GM20000 (cell line): Measurements from ENCODE around the gene ZBTB42.

Source experiments
- DNase-seq: peaks from one replicate; pipeline ENCODE4 v3.0.0; 2012; ENCODE audit warnings: low spot score
- TF ChIP-seq, protein P1 (sequence below): IDR thresholded peaks from 2 replicates; pipeline ENCODE4 v1.5.1; 2012; ENCODE audit warnings: mild to moderate bottlenecking, control low read depth; ENCODE audit errors: extremely low read depth, missing control alignments

Gene ZBTB42

GRCh38 chr14:104776481-104776880 lies 24.4 kb upstream of the ZBTB42 start:
- TF ChIP-seq, protein P1, sequence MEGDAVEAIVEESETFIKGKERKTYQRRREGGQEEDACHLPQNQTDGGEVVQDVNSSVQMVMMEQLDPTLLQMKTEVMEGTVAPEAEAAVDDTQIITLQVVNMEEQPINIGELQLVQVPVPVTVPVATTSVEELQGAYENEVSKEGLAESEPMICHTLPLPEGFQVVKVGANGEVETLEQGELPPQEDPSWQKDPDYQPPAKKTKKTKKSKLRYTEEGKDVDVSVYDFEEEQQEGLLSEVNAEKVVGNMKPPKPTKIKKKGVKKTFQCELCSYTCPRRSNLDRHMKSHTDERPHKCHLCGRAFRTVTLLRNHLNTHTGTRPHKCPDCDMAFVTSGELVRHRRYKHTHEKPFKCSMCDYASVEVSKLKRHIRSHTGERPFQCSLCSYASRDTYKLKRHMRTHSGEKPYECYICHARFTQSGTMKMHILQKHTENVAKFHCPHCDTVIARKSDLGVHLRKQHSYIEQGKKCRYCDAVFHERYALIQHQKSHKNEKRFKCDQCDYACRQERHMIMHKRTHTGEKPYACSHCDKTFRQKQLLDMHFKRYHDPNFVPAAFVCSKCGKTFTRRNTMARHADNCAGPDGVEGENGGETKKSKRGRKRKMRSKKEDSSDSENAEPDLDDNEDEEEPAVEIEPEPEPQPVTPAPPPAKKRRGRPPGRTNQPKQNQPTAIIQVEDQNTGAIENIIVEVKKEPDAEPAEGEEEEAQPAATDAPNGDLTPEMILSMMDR, result no peak
- DNase-seq, result no peak

DNA sequence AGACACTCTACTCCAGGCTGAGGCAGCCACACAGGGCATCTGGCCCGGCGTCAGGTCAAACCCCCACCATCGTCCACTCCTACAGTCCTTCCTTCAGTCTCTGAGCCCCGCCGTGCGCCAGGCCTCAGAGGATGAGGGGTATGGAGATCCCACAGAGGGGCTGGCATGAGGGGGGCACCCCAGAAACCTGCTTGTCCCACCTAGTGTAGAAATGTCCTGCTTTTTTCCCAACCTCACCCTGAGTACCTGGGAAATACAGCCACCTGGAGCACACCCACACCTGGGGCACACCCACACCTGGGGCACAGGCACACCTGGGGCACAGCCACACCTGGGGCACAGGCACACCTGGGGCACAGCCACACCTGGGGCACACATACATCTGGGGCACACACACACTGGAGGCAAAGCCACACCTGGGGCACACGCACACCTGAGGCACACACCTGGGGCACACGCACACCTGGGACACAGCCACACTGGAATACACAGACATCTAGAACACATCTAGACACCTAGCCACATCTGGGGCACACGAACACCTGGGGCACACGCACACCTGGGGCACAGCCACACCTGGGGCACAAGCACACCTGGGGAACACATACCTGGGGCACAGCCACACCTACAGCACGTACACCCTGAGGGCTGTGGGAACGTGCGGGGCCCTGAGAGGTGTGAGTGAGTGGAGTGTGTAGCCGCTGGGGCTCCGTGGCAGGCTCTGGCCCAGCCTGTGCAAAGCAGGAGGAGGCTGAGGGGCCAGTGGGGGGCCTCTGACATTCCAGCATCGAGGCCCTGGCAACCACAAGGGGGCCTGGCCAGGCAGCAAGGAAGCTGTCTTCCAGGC lies 23.7 kb upstream of the ZBTB42 start:
- TF ChIP-seq, protein P1, result no peak
- DNase-seq, result no peak

DNA sequence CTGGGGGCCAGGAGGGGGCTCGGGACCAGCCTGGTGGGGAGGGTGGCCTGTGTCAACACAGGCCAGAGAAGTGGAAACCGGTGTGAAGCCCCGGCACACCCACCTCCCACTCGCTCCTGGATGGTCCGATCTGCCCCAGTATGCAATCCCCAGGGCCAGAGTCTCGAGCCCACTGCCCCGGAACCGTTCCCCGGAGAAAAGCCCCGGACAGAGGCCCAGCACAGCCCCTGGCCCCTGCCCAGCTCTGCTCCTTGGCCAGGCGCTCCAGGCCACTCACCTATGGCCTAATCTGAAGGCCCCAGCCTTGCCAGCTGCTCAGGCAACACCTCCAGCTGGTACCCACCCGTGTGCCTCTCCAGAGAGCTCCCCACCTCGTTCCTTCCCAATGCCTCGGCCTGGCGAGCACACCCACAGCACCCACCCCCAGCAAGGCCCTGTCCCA lies 23.1 kb upstream of the ZBTB42 start:
- TF ChIP-seq, protein P1, result no peak
- DNase-seq, result no peak

- no peak for DNase-seq
- TF ChIP-seq, protein P1, result no peak
These were observed 22.1 kb upstream of the ZBTB42 start for GRCh38 chr14:104778694-104779331.

DNA sequence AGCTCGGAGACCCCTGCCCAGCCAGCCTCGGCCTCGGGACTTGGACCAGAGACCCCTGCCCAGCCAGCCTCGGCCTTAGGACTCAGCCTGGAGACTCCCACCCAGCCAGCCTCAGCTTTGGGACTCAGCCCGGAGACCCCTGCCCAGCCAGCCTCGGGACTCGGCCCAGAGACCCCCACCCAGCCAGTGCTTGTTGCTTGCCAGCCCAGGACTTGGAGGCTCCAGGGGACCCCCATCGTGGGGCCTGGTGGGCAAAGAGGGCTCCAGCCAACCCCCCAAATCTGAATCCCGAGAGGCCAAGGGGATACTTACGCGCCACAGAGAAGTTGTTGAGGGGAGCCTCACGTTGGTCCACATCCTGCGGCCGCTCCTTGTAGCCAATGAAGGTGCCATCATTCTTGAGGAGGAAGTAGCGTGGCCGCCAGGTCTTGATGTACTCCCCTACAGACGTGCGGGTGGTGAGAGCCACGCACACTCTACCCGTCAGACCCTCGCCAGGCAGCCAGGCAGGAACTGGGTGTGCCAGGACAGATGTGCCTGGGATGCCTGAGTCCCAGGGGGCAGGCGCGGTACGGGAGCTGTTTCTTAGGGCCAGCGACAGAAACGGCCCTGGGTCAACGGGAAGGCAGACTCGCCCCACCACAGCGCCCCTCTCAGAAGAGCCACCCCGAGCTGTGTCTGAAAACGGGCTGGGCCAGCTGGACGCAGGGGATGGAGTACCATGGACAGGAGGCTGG lies 21.0 kb upstream of the ZBTB42 start:
- TF ChIP-seq, protein P1, result no peak
- DNase-seq, result no peak

GRCh38 chr14:104780513-104781030 lies 20.3 kb upstream of the ZBTB42 start:
- no peak for DNase-seq
- TF ChIP-seq, protein P1, result no peak
